GM12878 (cell line): Measurements from ENCODE around the gene KIF25. TPM values are rescaled to one million over a fixed set of nuclear protein-coding genes. Genes with fewer than 3 reads are reported as not detected.

ENCODE experiments used
- ATAC-seq: fragments of 200-7000 bp; cut with Tn5 transposase; 3 replicates; pipeline ENCODE4 v1.9.1; 2020; ENCODE audit warnings: mild to moderate bottlenecking, moderate library complexity
- BruUV-seq: library from RNA; stranded (reverse); fragments of 400-500 nt; replicated peaks from 2 replicates; lab custom pipeline; 2021; lab: Mats Ljungman, UMichigan
- CTCF ChIA-PET: fragments of 300-600 bp; sonication (Branson Sonifier 250); formaldehyde crosslinking; extraction: SDS; loops from one replicate; lab custom pipeline; 2021; ENCODE audit warnings: inconsistent platforms; lab: Yijun Ruan, JAX
- POLR2A ChIA-PET: fragments of 350-600 bp; formaldehyde crosslinking; extraction: SDS; loops from one replicate; lab custom pipeline; 2021; ENCODE audit warnings: inconsistent platforms; lab: Charles Lee
- RAD21 ChIA-PET: fragments of 300-600 bp; sonication (Branson Sonifier 250); formaldehyde crosslinking; loops from one replicate; lab custom pipeline; 2023; ENCODE audit warnings: antibody characterized with exemption; ENCODE audit not compliant: unreplicated experiment; lab: Charles Lee
- SMC1A ChIA-PET: fragments of 300-600 bp; sonication (Branson Sonifier 250); formaldehyde crosslinking; loops from one replicate; lab custom pipeline; 2023; ENCODE audit not compliant: unreplicated experiment, uncharacterized antibody; lab: Charles Lee
- DNase-seq: peaks from one replicate; pipeline ENCODE4 v3.0.0-alpha.2; 2011; ENCODE audit warnings: low read depth, low spot score
- FAIRE-seq: peaks from 3 replicates; lab custom pipeline; 2011; peaks lifted over from hg19 to GRCh38; lab: Jason Lieb, UNC
- H2AFZ ChIP-seq: 2 replicates; pipeline ENCODE4 v1.6.0; 2011; ENCODE audit warnings: low read depth, low read length, control low read depth; ENCODE audit not compliant: control insufficient read depth
- H3K27ac ChIP-seq: 2 replicates; pipeline ENCODE4 v1.5.1; 2011; ENCODE audit warnings: control low read depth; ENCODE audit not compliant: control insufficient read depth, insufficient read depth
- H3K27me3 ChIP-seq, 2 experiments: replicated peaks in 1 of 2; 2 replicates each; pipeline versions ENCODE4 v1.6.0 to v1.6.1; 2011; ENCODE audit warnings: low read length in 1 of 2; ENCODE audit not compliant: control insufficient read depth in 2 of 2, insufficient read depth in 2 of 2
- H3K36me3 ChIP-seq, 2 experiments: 2 replicates each; pipeline ENCODE4 v1.5.1; 2011; ENCODE audit warnings: low read length in 1 of 2; ENCODE audit not compliant: control insufficient read depth in 2 of 2, insufficient read depth in 2 of 2
- H3K4me1 ChIP-seq: 2 replicates; pipeline ENCODE4 v1.6.1; 2011; ENCODE audit warnings: mild to moderate bottlenecking, low read length, moderate library complexity, mixed read lengths; ENCODE audit not compliant: control insufficient read depth, insufficient read depth
- H3K4me2 ChIP-seq: 2 replicates; pipeline ENCODE4 v1.6.0; 2011; ENCODE audit warnings: control low read depth; ENCODE audit not compliant: control insufficient read depth, insufficient read depth
- H3K4me3 ChIP-seq: fragments of 200-600 bp; sonication (generic); 2 replicates; pipeline ENCODE4 v1.5.1; 2016
- H3K79me2 ChIP-seq: 2 replicates; pipeline ENCODE4 v1.6.0; 2011; ENCODE audit warnings: low read length; ENCODE audit not compliant: control insufficient read depth, insufficient read depth
- H3K9ac ChIP-seq: 2 replicates; pipeline ENCODE4 v1.8.0; 2011; ENCODE audit warnings: low read length, control low read depth, mixed read lengths; ENCODE audit not compliant: control insufficient read depth, insufficient read depth
- H3K9me3 ChIP-seq: replicated peaks from 3 replicates; pipeline ENCODE4 v1.5.1; 2011; ENCODE audit warnings: mild to moderate bottlenecking, low read length; ENCODE audit not compliant: control insufficient read depth, insufficient read depth
- H4K20me1 ChIP-seq: 2 replicates; pipeline ENCODE4 v1.6.0; 2011; ENCODE audit not compliant: control insufficient read depth, insufficient read depth
- CHD1 ChIP-seq: IDR thresholded peaks from 2 replicates; pipeline ENCODE4 v1.6.1; 2012; ENCODE audit warnings: low read depth, low read length, improper control_type of control experiment
- CREB1 ChIP-seq: IDR thresholded peaks from 2 replicates; pipeline ENCODE4 v1.6.1; 2012; ENCODE audit warnings: low read depth, mild to moderate bottlenecking, inconsistent platforms
- GATAD2B ChIP-seq: fragments of 450-650 bp; conservative IDR thresholded peaks from 2 replicates; pipeline ENCODE4 v1.6.1; 2017; ENCODE audit warnings: low read depth, mild to moderate bottlenecking, moderate library complexity
- IKZF2 ChIP-seq, 2 experiments: fragments of 450-650 bp; IDR thresholded peaks; 2 replicates each; pipeline ENCODE4 v1.6.1; 2017; ENCODE audit warnings: mild to moderate bottlenecking in 2 of 2, moderate library complexity in 2 of 2
- NBN ChIP-seq: fragments of 450-650 bp; IDR thresholded peaks from 2 replicates; pipeline ENCODE4 v1.6.1; 2016
- PBX3 ChIP-seq: IDR thresholded peaks from 2 replicates; pipeline ENCODE4 v1.6.1; 2011; ENCODE audit warnings: mild to moderate bottlenecking, low read depth, low read length, moderate library complexity; ENCODE audit not compliant: insufficient replicate concordance
- TAF1 ChIP-seq: IDR thresholded peaks from 2 replicates; pipeline ENCODE4 v1.6.1; 2011; ENCODE audit warnings: mild to moderate bottlenecking, low read depth, low read length, borderline replicate concordance
- WGBS: methylation state at CpG from one replicate; pipeline ENCODE4 v1.1.6; 2016; ENCODE audit warnings: low lambda C conversion rate; ENCODE audit not compliant: insufficient replicate concordance, insufficient coverage; ENCODE audit errors: missing lambda C conversion rate; 5-methylcytosine and 5-hydroxymethylcytosine counted together
- in situ Hi-C: fragments of 300-500 bp; cut with MboI; formaldehyde crosslinking; loops from 9 replicates; pipeline ENCODE4 v1.14.3; 2018; ENCODE audit warnings: mixed read lengths
- intact Hi-C: fragments of 100-400 bp; cut with micrococcal nuclease; formaldehyde crosslinking; loops from one replicate; pipeline ENCODE4 v1.14.2; 2022; ENCODE audit not compliant: unreplicated experiment
- polyA plus RNA-seq, 11 experiments: library from polyadenylated mRNA; depleted of rRNA in 4 of 11; unstranded in 6 of 11; stranded (reverse) in 5 of 11; fragments of >200 nt; fragmentation: Nextera tagmentation in 4 of 11; fragmentation: Illumina TruSeq in 1 of 11; extraction: Ambion mirVana in 4 of 11; extraction: Trizol in 1 of 11; gene quantifications; 1 replicate in 1 of 11; 2 replicates in 10 of 11; pipeline versions ENCODE4 v1.2.1 to v1.2.3, GENCODE V29; 2011 to 2016; ENCODE audit warnings: inconsistent platforms in 2 of 11, missing spikeins in 2 of 11, low read depth in 1 of 11
- total RNA-seq, 4 experiments: library from RNA; depleted of rRNA in 3 of 4; stranded (reverse); fragments of >200 nt in 3 of 4; fragmentation: Illumina TruSeq in 1 of 4; extraction: Trizol in 1 of 4; gene quantifications; 2 replicates each; pipeline versions ENCODE4 v1.2.1 to v1.2.3, GENCODE V29; 2013 to 2021

KIF25 gene
- total and polyA plus RNA-seq, 10 of the 15 experiments (the other 5 are each of a cell fraction or from before 2014, with no cell fraction given), result not detected

GRCh38 chr6:168061269-168062210 is 64.1 kb downstream of the KIF25 start:
- Histone ChIP-seq H2AFZ (no peak overlapping the region), H3K27ac (no peak overlapping the region), H3K4me2 (no peak overlapping the region), H3K4me3 (no peak overlapping the region), H3K9ac (no peak overlapping the region), H3K9me3 (no peaks in the 10 kb centered on the region), H3K27me3 (no peaks in the 10 kb centered on the region), H3K4me1 (no peaks in the 10 kb centered on the region), H4K20me1 (no peaks in the 10 kb centered on the region), H3K36me3 (no peaks in the 10 kb centered on the region), H3K79me2 (no peaks in the 10 kb centered on the region)
- ATAC-seq (no peak), DNase-seq (no peak), FAIRE-seq (no peak)
- ChIA-PET POLR2A (no interaction called here), CTCF (no interaction called here), RAD21 (no interaction called here), SMC1A (no interaction called here)
- TF ChIP-seq CHD1 (no peak), CREB1 (no peak), GATAD2B (no peak), TAF1 (no peak), NBN (no peak), PBX3 (no peak), IKZF2 (IDR thresholded peaks at IDR 0.05) (no peak)
- no TSS peak for BruUV-seq
- intact Hi-C loops, result no loop called here
- 61% methylated on average over 29 of the region's 29 CpGs for WGBS
- in situ Hi-C loops, result no loop called here
